IPS-20b (cell line): ENCODE data around the gene TFCP2L1.

Experiments used
- H3K27ac ChIP-seq: one replicate; pipeline ENCODE4 v1.5.1; 2013; ENCODE audit warnings: low read length
- H3K27me3 ChIP-seq: 2 replicates; pipeline ENCODE4 v1.6.1; 2013; ENCODE audit warnings: mild to moderate bottlenecking, low read length, inconsistent platforms; ENCODE audit not compliant: insufficient read depth
- H3K36me3 ChIP-seq: 2 replicates; pipeline ENCODE4 v1.6.1; 2013; ENCODE audit warnings: low read depth, mild to moderate bottlenecking, inconsistent platforms, low read length, moderate library complexity; ENCODE audit not compliant: insufficient read depth
- H3K4me1 ChIP-seq: 2 replicates; pipeline ENCODE4 v1.6.1; 2013; ENCODE audit warnings: mild to moderate bottlenecking, control low read depth, inconsistent platforms, low read length, moderate library complexity; ENCODE audit not compliant: insufficient read depth
- H3K4me3 ChIP-seq: 2 replicates; pipeline ENCODE4 v1.5.1; 2013; ENCODE audit warnings: mild to moderate bottlenecking, low read length, inconsistent platforms
- H3K9ac ChIP-seq: 2 replicates; pipeline ENCODE4 v1.6.1; 2013; ENCODE audit warnings: low read depth, mild to moderate bottlenecking, inconsistent platforms, low read length, moderate library complexity
- H3K9me3 ChIP-seq: 2 replicates; pipeline ENCODE4 v1.6.1; 2013; ENCODE audit warnings: mild to moderate bottlenecking, low read depth, low read length, inconsistent platforms; ENCODE audit not compliant: insufficient read depth

Gene TFCP2L1

GRCh38 chr2:121171625-121172119 lies 113.3 kb downstream of the TFCP2L1 start:
- Histone ChIP-seq H3K27ac (no peak overlapping the region), H3K4me3 (no peak overlapping the region), H3K36me3 (no peaks in the 10 kb centered on the region), H3K27me3 (no peaks in the 10 kb centered on the region), H3K9me3 (no peaks in the 10 kb centered on the region), H3K9ac (no peak overlapping the region), H3K4me1 (no peaks in the 10 kb centered on the region)

- H3K27me3 ChIP-seq = no peaks in the 10 kb centered on the region
- H3K4me3 ChIP-seq = no peak overlapping the region
- H3K9ac ChIP-seq = no peak overlapping the region
- no peak overlapping the region for H3K27ac ChIP-seq
- H3K4me1 ChIP-seq = no peaks in the 10 kb centered on the region
- H3K36me3 ChIP-seq = no peaks in the 10 kb centered on the region
- H3K9me3 ChIP-seq = no peaks in the 10 kb centered on the region
These were observed 114.4 kb downstream of the TFCP2L1 start for GRCh38 chr2:121170577-121170976.

- H3K4me1 ChIP-seq = no peaks in the 10 kb centered on the region
- H3K9ac ChIP-seq = no peak overlapping the region
- H3K36me3 ChIP-seq = no peaks in the 10 kb centered on the region
- no peak overlapping the region for H3K4me3 ChIP-seq
- peaks cover 6% of the 10 kb centered on the region; the same call in 1 of the 2 replicates for H3K9me3 ChIP-seq
- H3K27me3 ChIP-seq = no peaks in the 10 kb centered on the region
- H3K27ac ChIP-seq = no peak overlapping the region
These were observed 117.6 kb downstream of the TFCP2L1 start for GRCh38 chr2:121167411-121167810.
